OCI-LY7 (cell line): Measurements from ENCODE around the gene CD79A.

Experiments
- CTCF ChIP-seq: fragments of 200-600 bp; sonication (generic); conservative IDR thresholded peaks from 2 replicates; pipeline ENCODE4 v1.5.1; 2014; ENCODE audit warnings: mild to moderate bottlenecking, antibody characterized with exemption, low read length, moderate library complexity, mixed read lengths
- EZH2phosphoT487 ChIP-seq: fragments of 200-600 bp; sonication (generic); IDR thresholded peaks from 2 replicates; pipeline ENCODE4 v1.6.1; 2018; ENCODE audit warnings: low read depth, borderline replicate concordance, mild to moderate bottlenecking, mixed run types, antibody characterized with exemption, low read length, moderate library complexity, mixed read lengths

- no peak for TF ChIP-seq CTCF
- TF ChIP-seq EZH2phosphoT487, result no peak
Measured at GRCh38 chr19:41862445-41862986, 14.6 kb upstream of the CD79A start.
